K562 (cell line): ENCODE results near the gene DGCR8.

Experiments used
- ARID2 ChIP-seq: fragments of 450-650 bp; IDR thresholded peaks from 2 replicates; pipeline ENCODE4 v1.6.1; 2017; ENCODE audit warnings: antibody characterized with exemption, mild to moderate bottlenecking
- BCLAF1 ChIP-seq, 2 experiments: fragments of 450-650 bp in 1 of 2; IDR thresholded peaks; 2 replicates each; pipeline ENCODE4 v1.6.1; 2011 to 2017; ENCODE audit warnings: low read depth in 2 of 2, antibody characterized with exemption in 1 of 2, borderline replicate concordance in 1 of 2, low read length in 1 of 2, mild to moderate bottlenecking in 1 of 2, mixed read lengths in 1 of 2; ENCODE audit not compliant: control insufficient read depth in 1 of 2
- CTCF ChIP-seq, 3 experiments: IDR thresholded peaks in 2 of 3; conservative IDR thresholded peaks in 1 of 3; 2 replicates each; pipeline ENCODE4 v1.5.1; 2011 to 2012; ENCODE audit warnings: low read length in 3 of 3, mild to moderate bottlenecking in 3 of 3, control low read depth in 2 of 3, improper control_type of control experiment in 1 of 3, inconsistent platforms in 1 of 3, low read depth in 1 of 3, mixed read lengths in 1 of 3, moderate library complexity in 1 of 3; ENCODE audit not compliant: insufficient read depth in 2 of 3
- ELF4 ChIP-seq: fragments of 450-650 bp; formaldehyde crosslinking; IDR thresholded peaks from 2 replicates; pipeline ENCODE4 v1.4.0; 2022; ENCODE audit warnings: missing genetic modification characterization
- ETV5 ChIP-seq: sonication (generic); formaldehyde crosslinking; IDR thresholded peaks from 2 replicates; pipeline ENCODE4 v1.4.0; 2020; ENCODE audit warnings: low read depth, mild to moderate bottlenecking, missing genetic modification reagents
- EZH2 ChIP-seq: IDR thresholded peaks from 2 replicates; pipeline ENCODE4 v1.6.1; 2012; ENCODE audit warnings: low read depth, mild to moderate bottlenecking, inconsistent platforms, low read length, borderline replicate concordance
- KLF1 ChIP-seq: fragments of 450-650 bp; IDR thresholded peaks from 2 replicates; pipeline ENCODE4 v1.6.1; 2016; ENCODE audit warnings: missing genetic modification characterization, missing compliant biosample characterization
- MLLT1 ChIP-seq, 2 experiments: fragments of 450-650 bp; IDR thresholded peaks; 2 replicates each; pipeline ENCODE4 v1.6.1; 2016
- POLR2AphosphoS5 ChIP-seq: IDR thresholded peaks from 2 replicates; pipeline ENCODE4 v1.6.1; 2011; ENCODE audit warnings: mild to moderate bottlenecking, low read depth, low read length, moderate library complexity; ENCODE audit not compliant: control insufficient read depth, insufficient read depth
- SIN3A ChIP-seq, 2 experiments: fragments of 150-350 bp in 1 of 2; IDR thresholded peaks; 2 replicates each; pipeline ENCODE4 v1.6.1; 2011 to 2016; ENCODE audit warnings: borderline replicate concordance in 2 of 2, low read depth in 2 of 2, low read length in 2 of 2, mild to moderate bottlenecking in 2 of 2, moderate library complexity in 2 of 2; ENCODE audit not compliant: control insufficient read depth in 1 of 2
- TF ChIP-seq, protein P1 (sequence below), 2 experiments: fragments of 450-650 bp; formaldehyde crosslinking in 1 of 2; IDR thresholded peaks; 2 replicates each; pipeline versions ENCODE4 v1.4.0 to v1.6.1; 2014 to 2020; ENCODE audit warnings: mild to moderate bottlenecking in 2 of 2, borderline replicate concordance in 1 of 2, low read depth in 1 of 2
- TF ChIP-seq, protein P2 (sequence below): sonication (generic); formaldehyde crosslinking; IDR thresholded peaks from 2 replicates; pipeline ENCODE4 v1.8.0; 2022; ENCODE audit warnings: mild to moderate bottlenecking, missing genetic modification reagents, borderline replicate concordance

GRCh38 chr22:20105456-20106204 lies 25.6 kb downstream of the DGCR8 start:
- TF ChIP-seq MLLT1 (IDR thresholded peaks at IDR 0.05) (no peak), EZH2 (no peak), CTCF (IDR thresholded peaks at IDR 0.05 in 2 of 3, conservative IDR thresholded peaks at IDR 0.05 in 1 of 3; ENCODE audit: insufficient read depth in 2 of 3, low read depth in 1 of 3, low read length in 3 of 3) (no peak), SIN3A (IDR thresholded peaks at IDR 0.05; ENCODE audit: borderline replicate concordance in 2 of 2, control insufficient read depth in 1 of 2, low read depth in 2 of 2, low read length in 2 of 2) (no peak), POLR2AphosphoS5 (no peak; the same call in 1 of the 2 replicates), ETV5 (CRISPR knock-in tag) (no peak), BCLAF1 (IDR thresholded peaks at IDR 0.05; ENCODE audit: borderline replicate concordance in 1 of 2, control insufficient read depth in 1 of 2, low read depth in 2 of 2, low read length in 1 of 2) (no peak), ARID2 (no peak), ELF4 (CRISPR knock-in tag) (0 out of 2 replicates have a peak, but pooled peaks have one; percentile 9), KLF1 (tag) (no peak)
- TF ChIP-seq, protein P1, sequence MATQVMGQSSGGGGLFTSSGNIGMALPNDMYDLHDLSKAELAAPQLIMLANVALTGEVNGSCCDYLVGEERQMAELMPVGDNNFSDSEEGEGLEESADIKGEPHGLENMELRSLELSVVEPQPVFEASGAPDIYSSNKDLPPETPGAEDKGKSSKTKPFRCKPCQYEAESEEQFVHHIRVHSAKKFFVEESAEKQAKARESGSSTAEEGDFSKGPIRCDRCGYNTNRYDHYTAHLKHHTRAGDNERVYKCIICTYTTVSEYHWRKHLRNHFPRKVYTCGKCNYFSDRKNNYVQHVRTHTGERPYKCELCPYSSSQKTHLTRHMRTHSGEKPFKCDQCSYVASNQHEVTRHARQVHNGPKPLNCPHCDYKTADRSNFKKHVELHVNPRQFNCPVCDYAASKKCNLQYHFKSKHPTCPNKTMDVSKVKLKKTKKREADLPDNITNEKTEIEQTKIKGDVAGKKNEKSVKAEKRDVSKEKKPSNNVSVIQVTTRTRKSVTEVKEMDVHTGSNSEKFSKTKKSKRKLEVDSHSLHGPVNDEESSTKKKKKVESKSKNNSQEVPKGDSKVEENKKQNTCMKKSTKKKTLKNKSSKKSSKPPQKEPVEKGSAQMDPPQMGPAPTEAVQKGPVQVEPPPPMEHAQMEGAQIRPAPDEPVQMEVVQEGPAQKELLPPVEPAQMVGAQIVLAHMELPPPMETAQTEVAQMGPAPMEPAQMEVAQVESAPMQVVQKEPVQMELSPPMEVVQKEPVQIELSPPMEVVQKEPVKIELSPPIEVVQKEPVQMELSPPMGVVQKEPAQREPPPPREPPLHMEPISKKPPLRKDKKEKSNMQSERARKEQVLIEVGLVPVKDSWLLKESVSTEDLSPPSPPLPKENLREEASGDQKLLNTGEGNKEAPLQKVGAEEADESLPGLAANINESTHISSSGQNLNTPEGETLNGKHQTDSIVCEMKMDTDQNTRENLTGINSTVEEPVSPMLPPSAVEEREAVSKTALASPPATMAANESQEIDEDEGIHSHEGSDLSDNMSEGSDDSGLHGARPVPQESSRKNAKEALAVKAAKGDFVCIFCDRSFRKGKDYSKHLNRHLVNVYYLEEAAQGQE (IDR thresholded peaks at IDR 0.05; ENCODE audit: borderline replicate concordance) = no peak
- TF ChIP-seq, protein P1 (CRISPR knock-in tag; IDR thresholded peaks at IDR 0.05; ENCODE audit: low read depth) = no peak
- TF ChIP-seq, protein P2, sequence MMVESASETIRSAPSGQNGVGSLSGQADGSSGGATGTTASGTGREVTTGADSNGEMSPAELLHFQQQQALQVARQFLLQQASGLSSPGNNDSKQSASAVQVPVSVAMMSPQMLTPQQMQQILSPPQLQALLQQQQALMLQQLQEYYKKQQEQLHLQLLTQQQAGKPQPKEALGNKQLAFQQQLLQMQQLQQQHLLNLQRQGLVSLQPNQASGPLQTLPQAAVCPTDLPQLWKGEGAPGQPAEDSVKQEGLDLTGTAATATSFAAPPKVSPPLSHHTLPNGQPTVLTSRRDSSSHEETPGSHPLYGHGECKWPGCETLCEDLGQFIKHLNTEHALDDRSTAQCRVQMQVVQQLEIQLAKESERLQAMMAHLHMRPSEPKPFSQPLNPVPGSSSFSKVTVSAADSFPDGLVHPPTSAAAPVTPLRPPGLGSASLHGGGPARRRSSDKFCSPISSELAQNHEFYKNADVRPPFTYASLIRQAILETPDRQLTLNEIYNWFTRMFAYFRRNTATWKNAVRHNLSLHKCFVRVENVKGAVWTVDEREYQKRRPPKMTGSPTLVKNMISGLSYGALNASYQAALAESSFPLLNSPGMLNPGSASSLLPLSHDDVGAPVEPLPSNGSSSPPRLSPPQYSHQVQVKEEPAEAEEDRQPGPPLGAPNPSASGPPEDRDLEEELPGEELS (CRISPR knock-in tag) = no peak
